Measurements from ENCODE around the gene GNAT1.

- TF ChIP-seq CTCF (IDR thresholded peaks at IDR 0.05), result peak; percentile 40
- no peak for TF ChIP-seq EZH2 (IDR thresholded peaks at IDR 0.05; ENCODE audit: borderline replicate concordance, insufficient read depth, low read depth, low read length, poor library complexity, severe bottlenecking)
These were observed 51.6 kb downstream of the GNAT1 start for GRCh38 chr3:50242851-50243542.
